ENCODE results near the gene SOX21. TPM values are rescaled to one million over a fixed set of nuclear protein-coding genes. Genes with fewer than 3 reads are reported as not detected.
A peak's percentile ranks its signal among the peaks of the same experiment; 100 is the strongest.
"Not testable (repeated sequence)": the region's sequence is repeated elsewhere in the genome, so short reads cannot be mapped to it uniquely, and the experiment has no call there.

The SOX21 gene
- total and polyA plus RNA-seq, 4 donors, result 0.15 TPM; not detected in 3

- H3K4me3 ChIP-seq (ENCODE audit: low read length in 2 of 2), result no peak overlapping the region
- 74 to 78% methylated on average over 1 of the region's 1 CpG for WGBS, 2 donors
- no peak overlapping the region for H3K27ac ChIP-seq (ENCODE audit: low read depth in 1 of 2, low read length in 2 of 2)
- intact Hi-C loops (cut with DNase I), result no loop called here
- no peaks in the 10 kb centered on the region for H3K36me3 ChIP-seq (ENCODE audit: control insufficient read depth in 1 of 2, insufficient read depth in 2 of 2, low read length in 1 of 2)
- no peaks in the 10 kb centered on the region for H3K27me3 ChIP-seq (ENCODE audit: control insufficient read depth in 1 of 2, insufficient read depth in 2 of 2, low read length in 1 of 2)
- ATAC-seq (ENCODE audit: low FRiP score), result no peak
- no peak for DNase-seq
- H3K9me3 ChIP-seq (ENCODE audit: control insufficient read depth, low read length), result peaks cover 3% of the 10 kb centered on the region
- no peaks in the 10 kb centered on the region for H3K4me1 ChIP-seq (ENCODE audit: control insufficient read depth in 1 of 2, insufficient read depth in 2 of 2, low read length in 2 of 2)
These were observed 14.1 kb upstream of the SOX21 start for GRCh38 chr13:94726425-94726824.

- DNase-seq, result no peak
These were observed 10.4 kb upstream of the SOX21 start for GRCh38 chr13:94722609-94723345.

DNA sequence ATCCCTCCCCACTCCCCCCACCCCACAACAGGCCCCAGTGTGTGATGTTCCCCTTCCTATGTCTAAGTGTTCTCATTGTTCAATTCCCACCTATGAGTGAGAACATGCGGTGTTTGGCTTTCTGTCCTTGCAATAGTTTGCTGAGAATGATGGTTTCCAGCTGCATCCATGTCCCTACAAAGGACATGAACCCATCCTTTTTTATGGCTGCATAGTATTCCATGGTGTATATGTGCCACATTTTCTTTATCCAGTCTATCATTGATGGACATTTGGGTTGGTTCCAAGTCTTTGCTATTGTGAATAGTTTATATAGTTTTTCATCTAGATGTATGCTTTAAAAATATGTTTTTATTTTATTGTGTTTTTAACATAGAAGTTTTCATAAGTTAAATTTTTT lies 6.4 kb upstream of the SOX21 start:
- H3K27ac ChIP-seq (ENCODE audit: low read depth in 1 of 2, low read length in 2 of 2); H3K27me3 ChIP-seq (ENCODE audit: control insufficient read depth in 1 of 2, insufficient read depth in 2 of 2, low read length in 1 of 2); H3K9me3 ChIP-seq (ENCODE audit: control insufficient read depth, low read length); H3K4me3 ChIP-seq (ENCODE audit: low read length in 2 of 2); H3K4me1 ChIP-seq (ENCODE audit: control insufficient read depth in 1 of 2, insufficient read depth in 2 of 2, low read length in 2 of 2); DNase-seq; ATAC-seq (ENCODE audit: low FRiP score); H3K36me3 ChIP-seq (ENCODE audit: control insufficient read depth in 1 of 2, insufficient read depth in 2 of 2, low read length in 1 of 2); intact Hi-C loops (cut with DNase I): not testable (repeated sequence)
- 98 to 100% methylated on average over 1 of the region's 1 CpG for WGBS, 2 donors

More at GRCh38 chr13:94722609-94723345, 10.4 kb upstream of the SOX21 start:
- H3K4me3 ChIP-seq (ENCODE audit: low read length in 2 of 2), result no peak overlapping the region
- ATAC-seq (ENCODE audit: low FRiP score), result no peak
- H3K9me3 ChIP-seq (ENCODE audit: control insufficient read depth, low read length), result peaks cover 3% of the 10 kb centered on the region
- WGBS, 2 donors, result 43 to 46% methylated on average over 9 of the region's 9 CpGs
- H3K27me3 ChIP-seq (ENCODE audit: control insufficient read depth in 1 of 2, insufficient read depth in 2 of 2, low read length in 1 of 2), result no peaks in the 10 kb centered on the region
- no peaks in the 10 kb centered on the region for H3K36me3 ChIP-seq (ENCODE audit: control insufficient read depth in 1 of 2, insufficient read depth in 2 of 2, low read length in 1 of 2)
- H3K4me1 ChIP-seq (ENCODE audit: control insufficient read depth in 1 of 2, insufficient read depth in 2 of 2, low read length in 2 of 2), result no peaks in the 10 kb centered on the region
- H3K27ac ChIP-seq (ENCODE audit: low read depth in 1 of 2, low read length in 2 of 2), result no peak overlapping the region
- intact Hi-C loops (cut with DNase I), result no loop called here

DNA sequence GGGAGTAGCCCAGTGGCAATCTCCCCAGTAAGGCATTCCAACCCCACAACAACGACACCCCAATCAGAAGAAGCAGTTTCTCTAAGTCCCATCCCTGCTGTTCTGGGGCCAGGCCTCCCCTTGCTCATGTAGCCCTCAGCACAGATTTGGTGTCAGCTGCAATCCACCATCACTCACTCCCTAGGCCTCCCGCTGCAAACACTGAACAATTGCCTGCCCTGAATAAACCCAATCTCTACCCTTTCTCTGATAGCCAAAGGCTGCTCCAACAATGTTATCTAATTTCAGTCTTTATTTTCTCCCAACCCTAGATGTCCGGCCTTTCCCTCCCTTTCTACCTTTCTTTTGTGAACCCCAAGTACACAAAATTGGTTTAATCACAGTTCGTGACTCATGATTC lies 5.6 kb upstream of the SOX21 start:
- Histone ChIP-seq H3K9me3 (ENCODE audit: control insufficient read depth, low read length) (no peaks in the 10 kb centered on the region), H3K36me3 (ENCODE audit: control insufficient read depth in 1 of 2, insufficient read depth in 2 of 2, low read length in 1 of 2) (no peaks in the 10 kb centered on the region), H3K4me3 (ENCODE audit: low read length in 2 of 2) (no peak overlapping the region), H3K4me1 (ENCODE audit: control insufficient read depth in 1 of 2, insufficient read depth in 2 of 2, low read length in 2 of 2) (no peaks in the 10 kb centered on the region), H3K27ac (ENCODE audit: low read depth in 1 of 2, low read length in 2 of 2) (no peak overlapping the region), H3K27me3 (ENCODE audit: control insufficient read depth in 1 of 2, insufficient read depth in 2 of 2, low read length in 1 of 2) (no peaks in the 10 kb centered on the region)
- DNase-seq, result no peak
- no peak for ATAC-seq (ENCODE audit: low FRiP score)
- WGBS, 2 donors, result 87 to 88% methylated on average over 4 of the region's 4 CpGs
- intact Hi-C loops (cut with DNase I), result no loop called here

DNA sequence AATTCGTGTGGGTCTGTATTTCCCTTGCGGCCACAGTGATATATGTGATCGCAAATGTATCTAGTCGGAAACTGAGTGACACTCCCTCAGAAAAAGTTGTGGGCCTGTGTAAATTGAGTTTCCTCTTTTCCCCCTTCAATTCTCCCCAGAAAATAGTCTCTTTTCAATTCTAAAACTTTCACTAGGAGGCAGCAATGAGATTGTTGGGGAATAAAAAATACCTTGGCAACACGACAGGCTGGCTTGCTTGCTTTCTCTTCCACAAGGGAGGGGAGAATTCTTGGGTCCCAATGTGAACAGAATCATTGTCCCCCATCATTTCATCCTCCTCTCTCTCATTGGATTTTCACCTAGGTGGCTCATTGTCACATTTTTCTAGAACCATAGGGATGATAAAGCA lies 3.7 kb upstream of the SOX21 start:
- no peaks in the 10 kb centered on the region for H3K27me3 ChIP-seq (ENCODE audit: control insufficient read depth in 1 of 2, insufficient read depth in 2 of 2, low read length in 1 of 2)
- H3K9me3 ChIP-seq (ENCODE audit: control insufficient read depth, low read length), result no peaks in the 10 kb centered on the region
- H3K36me3 ChIP-seq (ENCODE audit: control insufficient read depth in 1 of 2, insufficient read depth in 2 of 2, low read length in 1 of 2), result no peaks in the 10 kb centered on the region
- DNase-seq (no peak), ATAC-seq (ENCODE audit: low FRiP score) (no peak)
- no peak overlapping the region for H3K4me3 ChIP-seq (ENCODE audit: low read length in 2 of 2)
- 58 to 63% methylated on average over 5 of the region's 5 CpGs for WGBS, 2 donors
- intact Hi-C loops (cut with DNase I), result no loop called here
- H3K27ac ChIP-seq (ENCODE audit: low read depth in 1 of 2, low read length in 2 of 2), result no peak overlapping the region
- H3K4me1 ChIP-seq (ENCODE audit: control insufficient read depth in 1 of 2, insufficient read depth in 2 of 2, low read length in 2 of 2), result no peaks in the 10 kb centered on the region

DNA sequence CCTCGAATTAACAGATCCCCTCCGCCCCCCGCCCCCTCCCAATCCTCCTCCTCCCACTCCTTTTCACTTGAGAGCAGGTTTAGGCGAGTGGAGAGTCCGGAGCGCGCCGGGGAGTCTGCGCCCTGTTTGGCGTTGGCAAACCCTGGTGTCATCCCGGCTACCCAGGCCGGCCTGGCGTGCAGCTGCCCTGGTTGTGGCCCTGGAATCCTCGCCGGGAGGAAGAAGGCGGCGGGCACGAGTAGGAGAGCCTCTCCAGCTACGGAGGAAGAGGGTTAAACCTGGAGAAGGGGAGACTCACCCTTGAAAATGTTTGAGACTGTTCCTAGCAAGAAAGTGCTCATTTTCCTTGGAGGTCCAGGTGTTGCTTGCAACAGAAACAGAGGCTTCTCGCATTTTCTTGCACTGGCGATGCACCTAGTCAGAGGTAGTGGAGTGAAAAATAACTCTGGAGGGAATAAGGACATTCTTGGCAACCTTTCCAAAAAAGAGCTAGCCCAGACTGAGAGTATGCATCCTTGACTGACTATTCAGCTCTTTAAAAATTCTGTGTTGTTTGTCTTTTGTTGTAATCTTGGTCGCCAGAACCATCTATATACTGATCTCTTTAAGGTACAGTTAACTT lies 1.3 kb upstream of the SOX21 start:
- no peak overlapping the region for H3K4me3 ChIP-seq (ENCODE audit: low read length in 2 of 2)
- no peaks in the 10 kb centered on the region for H3K4me1 ChIP-seq (ENCODE audit: control insufficient read depth in 1 of 2, insufficient read depth in 2 of 2, low read length in 2 of 2)
- ATAC-seq (ENCODE audit: low FRiP score) (no peak), DNase-seq (no peak)
- no peaks in the 10 kb centered on the region for H3K27me3 ChIP-seq (ENCODE audit: control insufficient read depth in 1 of 2, insufficient read depth in 2 of 2, low read length in 1 of 2)
- H3K36me3 ChIP-seq (ENCODE audit: control insufficient read depth in 1 of 2, insufficient read depth in 2 of 2, low read length in 1 of 2), result no peaks in the 10 kb centered on the region
- no peak overlapping the region for H3K27ac ChIP-seq (ENCODE audit: low read depth in 1 of 2, low read length in 2 of 2)
- intact Hi-C loops (cut with DNase I), result no loop called here
- no peaks in the 10 kb centered on the region for H3K9me3 ChIP-seq (ENCODE audit: control insufficient read depth, low read length)
- WGBS, 2 donors, result 10 to 14% methylated on average over 18 to 22 of the region's 22 CpGs

GRCh38 chr13:94712812-94713560 lies 641 bp upstream of the SOX21 start:
- H3K27me3 ChIP-seq (ENCODE audit: control insufficient read depth in 1 of 2, insufficient read depth in 2 of 2, low read length in 1 of 2), result no peaks in the 10 kb centered on the region
- peak in 1 of 2 donors; percentile 46 for DNase-seq
- peak; percentile 55 for ATAC-seq (ENCODE audit: low FRiP score)
- H3K9me3 ChIP-seq (ENCODE audit: control insufficient read depth, low read length), result no peaks in the 10 kb centered on the region
- H3K36me3 ChIP-seq (ENCODE audit: control insufficient read depth in 1 of 2, insufficient read depth in 2 of 2, low read length in 1 of 2), result no peaks in the 10 kb centered on the region
- no peak overlapping the region for H3K27ac ChIP-seq (ENCODE audit: low read depth in 1 of 2, low read length in 2 of 2)
- H3K4me3 ChIP-seq (ENCODE audit: low read length in 2 of 2), result peak overlapping the region in 1 of 2 donors; percentile 29
- intact Hi-C loops (cut with DNase I), result no loop called here
- no peaks in the 10 kb centered on the region for H3K4me1 ChIP-seq (ENCODE audit: control insufficient read depth in 1 of 2, insufficient read depth in 2 of 2, low read length in 2 of 2)
- WGBS, 2 donors, result 0 to 1% methylated on average over 64 to 79 of the region's 79 CpGs

- WGBS, 2 donors, result 2% methylated on average over 59 to 97 of the region's 97 CpGs
- H3K27ac ChIP-seq (ENCODE audit: low read depth in 1 of 2, low read length in 2 of 2), result no peak overlapping the region
- no peaks in the 10 kb centered on the region for H3K27me3 ChIP-seq (ENCODE audit: control insufficient read depth in 1 of 2, insufficient read depth in 2 of 2, low read length in 1 of 2)
- peak overlapping the region; percentile 21 to 43 for H3K4me3 ChIP-seq (ENCODE audit: low read length in 2 of 2)
- H3K36me3 ChIP-seq (ENCODE audit: control insufficient read depth in 1 of 2, insufficient read depth in 2 of 2, low read length in 1 of 2), result no peaks in the 10 kb centered on the region
- no peaks in the 10 kb centered on the region for H3K4me1 ChIP-seq (ENCODE audit: control insufficient read depth in 1 of 2, insufficient read depth in 2 of 2, low read length in 2 of 2)
- intact Hi-C loops (cut with DNase I), result no loop called here
- ATAC-seq (ENCODE audit: low FRiP score) (no peak), DNase-seq (peak in 1 of 2 donors; percentile 38)
- no peaks in the 10 kb centered on the region for H3K9me3 ChIP-seq (ENCODE audit: control insufficient read depth, low read length)
These were observed 621 bp downstream of the SOX21 start for GRCh38 chr13:94711561-94712286.
